GM19467 (cell line): Measurements from ENCODE around the gene PHLDB1.

Experiments
- ATAC-seq: cut with Tn5 transposase; IDR thresholded peaks from one replicate; pipeline ENCODE4 v1.9.1; 2021; ENCODE audit warnings: mild to moderate bottlenecking, moderate library complexity; ENCODE audit not compliant: unreplicated experiment

The PHLDB1 gene

DNA sequence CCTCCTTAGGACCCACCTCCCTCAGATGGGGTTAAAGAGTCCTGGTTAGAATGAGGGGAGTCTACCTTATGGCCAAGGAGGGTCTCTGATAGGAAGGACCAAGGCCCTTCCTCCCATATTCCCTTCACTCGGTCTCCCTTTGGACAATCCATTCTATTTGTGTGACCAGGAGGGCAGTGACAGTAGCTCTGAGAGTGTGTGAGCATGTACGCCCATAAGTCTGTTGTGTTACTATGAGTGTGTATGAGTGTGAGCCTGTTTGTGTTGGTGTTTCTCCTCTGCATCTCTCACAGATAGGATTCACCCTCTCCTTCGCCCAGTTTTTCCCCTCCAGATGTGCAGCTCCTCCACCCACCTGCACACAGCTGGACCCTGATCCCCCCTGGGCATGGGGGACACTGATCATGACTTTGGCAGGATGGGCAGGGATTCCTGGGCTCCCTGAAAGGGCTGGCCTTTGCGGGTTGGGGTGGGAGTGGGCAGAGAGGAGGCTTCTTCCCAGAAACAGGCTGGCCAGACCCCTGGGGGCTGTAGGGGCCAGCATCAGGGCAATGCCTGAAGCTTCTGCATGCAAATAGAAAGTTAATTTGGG lies 14.5 kb downstream of the PHLDB1 start:
- ATAC-seq = no peak

- no peak for ATAC-seq
Measured at GRCh38 chr11:118622376-118623268, 15.2 kb downstream of the PHLDB1 start.

DNA sequence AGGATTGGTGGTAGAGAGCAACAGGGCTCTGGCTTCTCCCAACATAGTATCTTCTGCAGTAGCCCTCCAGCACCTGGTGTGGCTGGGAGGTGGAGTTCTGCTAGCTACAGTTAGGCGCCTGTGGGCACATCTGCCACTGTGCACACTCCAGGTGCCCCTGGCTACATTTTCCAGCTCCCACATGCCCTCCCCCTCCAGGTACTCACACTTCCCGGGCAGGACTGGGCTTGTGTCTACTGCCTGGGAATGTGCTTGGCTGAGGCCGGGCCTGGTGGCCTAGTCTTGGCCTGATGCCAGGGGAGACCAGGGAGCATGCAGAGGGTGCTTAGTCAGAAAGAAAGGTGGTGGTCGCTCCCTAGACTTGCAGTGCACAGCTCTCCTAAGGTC lies 15.8 kb downstream of the PHLDB1 start:
- ATAC-seq = no peak

DNA sequence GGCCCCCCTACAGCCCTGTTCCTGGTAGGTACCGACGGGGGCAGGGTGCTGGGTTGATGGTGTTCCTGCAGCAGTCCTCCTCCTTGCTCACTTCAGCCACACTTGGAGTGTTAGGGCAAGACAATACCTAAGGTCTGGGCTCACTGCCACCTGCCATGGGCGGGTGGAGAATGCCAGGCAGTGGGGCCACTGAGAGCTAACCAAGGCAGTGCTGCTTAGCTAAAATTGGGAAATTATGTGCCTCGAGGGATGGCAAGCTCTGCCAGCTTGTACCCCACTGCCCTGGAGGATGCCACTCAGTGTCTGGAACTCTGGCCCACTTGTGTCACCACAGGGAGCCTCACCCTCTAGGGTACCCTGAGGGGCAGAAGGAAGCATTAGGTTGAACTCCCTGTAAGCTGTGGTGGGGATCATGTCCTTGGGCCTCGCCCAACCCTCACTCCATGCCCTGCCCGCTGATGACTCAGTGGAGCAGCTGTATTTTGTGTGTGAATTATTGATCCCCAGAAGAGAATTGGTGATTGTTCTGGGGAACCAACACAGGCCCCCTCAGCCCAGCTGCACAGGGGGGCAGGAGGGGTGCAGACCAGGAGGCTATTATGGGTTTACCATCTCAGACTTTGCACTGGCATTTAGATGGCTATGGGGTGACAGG lies 17.7 kb downstream of the PHLDB1 start:
- ATAC-seq = no peak

- ATAC-seq = no peak
Measured at GRCh38 chr11:118625976-118626375, 18.6 kb downstream of the PHLDB1 start.

DNA sequence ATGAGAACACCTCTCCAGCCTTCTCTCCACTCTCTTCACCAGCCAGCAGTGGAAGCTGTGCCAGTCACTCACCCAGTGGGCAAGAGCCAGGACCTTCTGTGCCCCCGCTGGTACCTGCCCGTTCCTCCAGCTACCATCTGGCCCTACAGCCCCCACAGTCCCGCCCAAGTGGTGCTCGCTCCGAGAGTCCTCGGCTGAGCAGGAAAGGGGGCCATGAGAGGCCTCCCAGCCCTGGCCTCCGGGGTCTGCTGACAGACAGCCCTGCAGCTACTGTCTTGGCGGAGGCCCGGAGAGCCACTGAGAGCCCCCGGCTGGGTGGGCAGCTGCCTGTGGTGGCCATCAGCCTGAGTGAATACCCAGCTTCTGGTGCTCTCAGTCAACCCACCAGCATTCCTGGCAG lies 20.2 kb downstream of the PHLDB1 start:
- ATAC-seq = no peak

- no peak for ATAC-seq
Measured at GRCh38 chr11:118628031-118628430, 20.6 kb downstream of the PHLDB1 start.

DNA sequence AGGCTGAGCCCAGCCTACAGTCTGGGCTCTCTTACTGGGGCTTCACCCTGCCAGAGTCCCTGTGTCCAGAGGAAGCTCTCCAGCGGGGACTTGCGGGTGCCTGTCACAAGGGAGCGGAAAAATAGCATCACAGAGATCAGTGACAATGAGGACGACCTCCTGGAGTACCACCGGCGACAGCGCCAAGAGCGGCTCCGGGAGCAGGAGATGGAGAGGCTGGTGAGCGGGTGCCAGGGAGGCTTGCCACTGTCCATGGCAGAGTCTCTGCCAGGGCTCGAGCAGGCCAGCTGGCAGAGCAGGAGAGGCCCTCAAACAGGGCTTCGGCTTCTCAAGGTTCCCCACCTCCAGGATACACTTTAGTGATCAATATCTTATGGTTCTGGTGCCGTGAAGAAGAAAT lies 21.0 kb downstream of the PHLDB1 start:
- ATAC-seq = no peak

- ATAC-seq = no peak
Measured at GRCh38 chr11:118628861-118629549, 21.6 kb downstream of the PHLDB1 start.

DNA sequence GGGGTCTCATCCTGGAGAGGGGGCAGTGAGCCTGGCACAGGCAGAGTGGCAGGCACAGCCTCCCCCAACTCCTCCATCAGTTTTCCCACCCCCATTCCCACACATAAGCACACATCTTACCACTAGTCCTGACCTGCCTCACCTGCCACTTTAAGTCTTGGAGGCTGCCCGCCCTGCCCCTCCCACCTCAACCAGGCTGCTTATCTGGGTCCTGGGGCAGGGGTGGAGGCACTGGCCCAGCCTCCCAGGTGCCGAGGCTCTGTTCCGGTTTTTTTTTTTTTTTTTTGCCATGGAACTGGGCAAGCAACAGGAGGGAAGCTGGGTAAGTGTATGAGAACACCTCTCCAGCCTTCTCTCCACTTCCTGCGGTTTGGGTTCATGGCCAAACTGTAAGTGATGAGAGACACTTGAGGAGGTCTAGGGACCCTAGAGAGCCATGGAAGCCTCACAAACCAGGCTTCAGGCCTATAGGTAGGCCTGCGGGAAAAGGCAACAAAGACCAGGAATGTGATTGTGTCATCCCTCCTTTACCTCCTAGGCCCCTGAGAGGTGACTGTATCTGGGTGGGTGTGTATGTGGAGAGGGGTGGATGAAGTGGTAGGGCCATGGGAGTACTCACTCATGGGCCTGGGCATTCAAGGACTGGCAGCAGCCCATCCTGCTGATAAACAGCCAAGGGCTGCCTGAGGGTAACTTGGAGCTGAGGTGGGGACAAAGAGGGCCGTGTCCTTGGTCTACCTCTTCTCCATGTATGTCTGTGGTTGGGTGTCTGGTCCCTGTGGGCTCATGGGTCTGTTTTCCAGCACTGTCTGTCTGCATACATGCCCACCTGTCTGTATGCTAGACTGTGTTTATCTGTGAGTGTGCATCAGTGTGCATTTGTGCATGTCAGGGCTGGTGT lies 22.6 kb downstream of the PHLDB1 start:
- no peak for ATAC-seq

DNA sequence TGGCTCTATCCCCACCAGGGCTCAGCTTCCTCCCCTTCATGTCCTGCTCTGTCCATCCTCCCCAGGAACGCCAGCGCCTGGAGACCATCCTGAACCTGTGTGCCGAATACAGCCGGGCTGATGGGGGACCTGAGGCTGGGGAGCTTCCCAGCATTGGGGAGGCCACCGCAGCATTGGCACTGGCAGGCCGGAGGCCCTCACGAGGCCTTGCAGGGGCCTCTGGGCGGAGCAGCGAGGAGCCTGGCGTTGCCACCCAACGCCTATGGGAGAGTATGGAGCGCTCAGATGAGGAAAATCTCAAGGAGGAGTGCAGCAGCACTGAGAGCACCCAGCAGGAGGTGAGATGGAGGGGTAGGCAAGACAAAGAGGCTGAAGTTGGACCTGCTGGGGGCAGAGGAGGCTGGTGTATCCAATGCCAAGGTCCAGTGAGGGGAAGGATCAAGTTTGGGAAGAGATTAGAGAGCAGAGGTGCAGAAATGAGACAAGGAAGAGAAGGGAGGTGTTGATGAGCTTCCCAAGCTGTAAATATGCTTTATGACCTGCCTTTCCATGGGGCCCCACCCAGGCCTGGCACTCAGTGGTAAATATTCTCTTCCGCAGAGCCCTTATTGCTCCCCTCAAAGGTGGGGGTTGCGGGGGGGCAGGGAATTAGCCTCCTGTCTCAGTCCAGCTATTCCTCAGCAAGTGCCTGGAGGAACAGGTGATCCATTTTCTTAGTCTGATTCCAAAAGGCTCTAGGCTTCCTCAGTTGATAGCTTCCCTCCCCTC lies 23.9 kb downstream of the PHLDB1 start:
- ATAC-seq = no peak

- no peak for ATAC-seq
Measured at GRCh38 chr11:118632577-118633318, 25.3 kb downstream of the PHLDB1 start.

DNA sequence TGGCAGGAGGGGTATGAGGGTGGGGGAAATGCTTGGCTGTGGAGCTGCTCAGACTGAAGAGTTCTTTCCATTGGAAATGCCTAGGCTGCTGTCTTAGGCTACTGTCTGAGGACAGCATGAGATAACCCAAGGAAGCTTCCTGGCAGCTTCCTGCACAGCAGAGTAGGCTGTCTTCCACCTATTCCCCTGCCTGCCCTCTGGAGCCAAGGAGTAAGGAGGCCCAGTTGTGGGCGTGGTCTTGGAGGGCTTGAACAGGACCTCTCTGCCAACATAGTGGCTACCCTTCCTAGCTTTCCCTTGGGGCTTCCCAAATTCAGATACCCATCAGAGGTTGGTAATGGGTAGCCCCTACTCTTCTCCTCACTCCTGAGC lies 25.9 kb downstream of the PHLDB1 start:
- ATAC-seq = no peak

GRCh38 chr11:118633979-118634378 lies 26.6 kb downstream of the PHLDB1 start:
- no peak for ATAC-seq

GRCh38 chr11:118634431-118635236 lies 27.2 kb downstream of the PHLDB1 start:
- no peak for ATAC-seq

GRCh38 chr11:118635237-118635591 lies 27.8 kb downstream of the PHLDB1 start:
- no peak for ATAC-seq

GRCh38 chr11:118635642-118636041 lies 28.2 kb downstream of the PHLDB1 start:
- ATAC-seq = no peak

- no peak for ATAC-seq
Measured at GRCh38 chr11:118636569-118637290, 29.3 kb downstream of the PHLDB1 start.
